HL-60 (cell line): ENCODE results near the gene LETM1.

Experiments
- DNase-seq, 2 experiments: peaks; one replicate each; pipeline ENCODE4 v3.0.0-alpha.2; 2010 to 2020; ENCODE audit warnings: low read depth in 1 of 2, low spot score in 1 of 2
- H3K27ac ChIP-seq: fragments of 250-450 bp; sonication (Bioruptor Pico); replicated peaks from 2 replicates; pipeline ENCODE4 v1.5.1; 2020; ENCODE audit warnings: mild to moderate bottlenecking, moderate library complexity
- H3K27me3 ChIP-seq: fragments of 250-450 bp; sonication (Bioruptor Pico); 2 replicates; pipeline ENCODE4 v1.5.1; 2021; ENCODE audit warnings: mild to moderate bottlenecking, moderate library complexity; ENCODE audit not compliant: insufficient read depth, poor library complexity, severe bottlenecking
- H3K4me3 ChIP-seq: replicated peaks from 2 replicates; pipeline ENCODE4 v1.5.1; 2011; ENCODE audit warnings: mild to moderate bottlenecking, control low read depth, low read length; ENCODE audit not compliant: insufficient read depth
- CTCF ChIP-seq: IDR thresholded peaks from one replicate; pipeline ENCODE4 v1.5.1; 2011; ENCODE audit warnings: low read length, control low read depth, inconsistent platforms; ENCODE audit not compliant: insufficient read depth
- GABPA ChIP-seq: IDR thresholded peaks from 2 replicates; pipeline ENCODE4 v1.6.1; 2012; ENCODE audit warnings: low read depth
- POLR2AphosphoS5 ChIP-seq: IDR thresholded peaks from 2 replicates; pipeline ENCODE4 v1.6.1; 2012; ENCODE audit warnings: low read depth
- REST ChIP-seq: IDR thresholded peaks from 2 replicates; pipeline ENCODE4 v1.6.1; 2012; ENCODE audit warnings: low read depth; ENCODE audit not compliant: insufficient replicate concordance
- SPI1 ChIP-seq: IDR thresholded peaks from 2 replicates; pipeline ENCODE4 v1.6.1; 2012; ENCODE audit warnings: low read depth, mild to moderate bottlenecking, borderline replicate concordance

LETM1 gene

GRCh38 chr4:1890979-1891570 is 35.1 kb upstream of the LETM1 start:
- Histone ChIP-seq H3K27me3 (no peaks in the 10 kb centered on the region), H3K27ac (no peak overlapping the region), H3K4me3 (no peak overlapping the region)
- TF ChIP-seq POLR2AphosphoS5 (no peak), GABPA (no peak), REST (no peak), SPI1 (no peak), CTCF (no peak)
- DNase-seq, result no peak

GRCh38 chr4:1887052-1887451 is 31.1 kb upstream of the LETM1 start:
- H3K27ac ChIP-seq, result 0 out of 2 replicates have a peak overlapping the region, but pooled peaks have one; percentile 8
- TF ChIP-seq REST (no peak), SPI1 (peak; percentile 93), POLR2AphosphoS5 (no peak), CTCF (no peak), GABPA (no peak)

GRCh38 chr4:1885414-1885813 is 29.5 kb upstream of the LETM1 start:
- H3K27me3 ChIP-seq, result no peaks in the 10 kb centered on the region
- TF ChIP-seq POLR2AphosphoS5, result no peak
- TF ChIP-seq GABPA, result no peak
- no peak for TF ChIP-seq REST
- no peak for TF ChIP-seq CTCF
- TF ChIP-seq SPI1, result no peak
- no peak for DNase-seq
- no peak overlapping the region for H3K4me3 ChIP-seq
- H3K27ac ChIP-seq, result no peak overlapping the region

More at GRCh38 chr4:1887052-1887451, 31.1 kb upstream of the LETM1 start:
- peak in 1 of 2 experiments; percentile 31 for DNase-seq
- no peak overlapping the region for H3K4me3 ChIP-seq
- no peaks in the 10 kb centered on the region for H3K27me3 ChIP-seq
